ENCODE results near the gene ROM1.

GRCh38 chr11:62566247-62566646 lies 46.8 kb upstream of the ROM1 start:
- no peak for TF ChIP-seq IRF2 (CRISPR knock-in tag; IDR thresholded peaks at IDR 0.05; ENCODE audit: borderline replicate concordance, low read depth)
- no peak for TF ChIP-seq ZNF219 (CRISPR knock-in tag; IDR thresholded peaks at IDR 0.05; ENCODE audit: borderline replicate concordance)
- TF ChIP-seq CTCF (IDR thresholded peaks at IDR 0.05) = no peak
- no peak for TF ChIP-seq TCF7 (CRISPR knock-in tag; IDR thresholded peaks at IDR 0.05; ENCODE audit: low read depth)
- TF ChIP-seq, protein P1, sequence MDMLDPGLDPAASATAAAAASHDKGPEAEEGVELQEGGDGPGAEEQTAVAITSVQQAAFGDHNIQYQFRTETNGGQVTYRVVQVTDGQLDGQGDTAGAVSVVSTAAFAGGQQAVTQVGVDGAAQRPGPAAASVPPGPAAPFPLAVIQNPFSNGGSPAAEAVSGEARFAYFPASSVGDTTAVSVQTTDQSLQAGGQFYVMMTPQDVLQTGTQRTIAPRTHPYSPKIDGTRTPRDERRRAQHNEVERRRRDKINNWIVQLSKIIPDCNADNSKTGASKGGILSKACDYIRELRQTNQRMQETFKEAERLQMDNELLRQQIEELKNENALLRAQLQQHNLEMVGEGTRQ (CRISPR knock-in tag; IDR thresholded peaks at IDR 0.05) = no peak
- no peak for TF ChIP-seq SP1 (CRISPR knock-in tag; conservative IDR thresholded peaks at IDR 0.05)

Measured in WTC11 (cell line).